ENCODE data around the gene ZNF296. TPM values are rescaled to one million over a fixed set of nuclear protein-coding genes. Genes with fewer than 3 reads are reported as not detected.
A peak's percentile ranks its signal among the peaks of the same experiment; 100 is the strongest.

ZNF296 gene
- polyA plus RNA-seq, 1 donor, result 6.6 TPM

DNA sequence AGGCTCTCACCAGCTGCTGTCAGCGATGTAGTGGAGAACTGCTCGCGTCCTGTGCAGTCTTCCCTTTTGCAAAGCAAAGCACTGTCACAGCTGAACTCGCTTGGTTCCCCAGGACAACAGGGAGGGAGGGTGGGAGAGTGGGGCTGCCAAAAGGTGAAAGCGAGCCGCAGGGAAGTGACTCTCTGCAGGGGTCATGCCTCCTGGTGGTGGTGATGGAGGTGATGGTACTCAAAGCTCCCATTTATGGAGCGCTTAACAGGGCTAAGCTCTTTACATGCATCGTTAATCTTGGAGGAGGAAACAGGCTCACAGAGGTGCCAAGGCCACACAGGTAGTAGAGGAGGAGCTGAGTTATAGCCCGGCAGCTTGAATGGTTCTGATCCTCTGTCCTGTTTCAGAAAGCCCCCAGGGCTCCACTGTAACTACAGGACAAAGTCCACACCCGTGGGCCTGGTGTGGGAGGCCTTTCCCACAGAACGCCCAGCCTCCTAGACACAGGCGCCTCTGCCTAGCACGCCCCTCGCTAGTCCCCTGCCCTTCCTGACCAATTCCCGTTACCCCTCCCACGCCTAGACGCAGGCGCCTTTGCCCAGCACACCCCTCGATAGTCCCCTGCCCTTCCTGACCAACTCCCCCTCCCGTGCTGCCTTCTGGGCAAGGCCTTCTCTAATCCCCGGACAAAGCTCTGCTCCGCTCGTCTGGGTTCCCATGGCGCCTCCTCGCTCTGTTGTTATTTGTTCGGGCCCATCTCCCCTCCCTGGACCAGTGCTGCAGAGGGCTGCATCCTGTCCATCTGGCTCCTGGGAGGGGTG lies 27.4 kb upstream of the ZNF296 start:
- peak; percentile 82 to 93 for DNase-seq
- no CpG with 5 or more reads among the region's 26 CpGs for WGBS (ENCODE audit: insufficient coverage, low lambda C conversion rate)

DNA sequence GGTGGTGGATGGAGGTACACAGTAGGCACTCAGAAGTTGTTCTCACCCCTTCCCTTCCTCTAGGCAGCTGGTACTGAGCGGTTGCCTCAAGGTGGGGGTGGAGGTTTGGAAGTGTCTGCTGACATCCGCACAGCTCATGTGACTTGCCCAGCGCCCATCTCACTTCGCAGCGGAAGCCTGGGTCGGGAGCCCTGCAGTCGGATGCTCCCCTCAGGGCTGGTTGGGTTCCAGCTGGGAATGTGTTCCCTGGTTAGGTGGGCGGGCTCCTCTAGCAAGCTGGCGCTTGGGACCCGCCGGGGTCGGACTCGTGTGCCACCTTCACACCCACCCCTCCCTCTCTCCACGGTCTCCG lies 26.9 kb upstream of the ZNF296 start:
- Histone ChIP-seq H3K4me1 (ENCODE audit: control insufficient read depth, insufficient read depth, low read length) (peaks cover 75% of the 10 kb centered on the region), H3K27me3 (ENCODE audit: control insufficient read depth, insufficient read depth, low read length) (no peaks in the 10 kb centered on the region), H3K9me3 (ENCODE audit: control insufficient read depth, low read depth, low read length) (no peaks in the 10 kb centered on the region), H3K4me3 (ENCODE audit: low read length) (peak overlapping the region; percentile 28), H3K36me3 (ENCODE audit: control insufficient read depth, insufficient read depth, low read length) (peaks cover 6% of the 10 kb centered on the region), H3K27ac (ENCODE audit: low read length) (peak overlapping the region; percentile 84)
- no CpG with 5 or more reads among the region's 15 CpGs for WGBS (ENCODE audit: insufficient coverage, low lambda C conversion rate)
- peak in 1 of 2 donors; percentile 57 for DNase-seq

More for the DNA sequence above, 27.4 kb upstream of the ZNF296 start:
- Histone ChIP-seq H3K4me3 (ENCODE audit: low read length) (peak overlapping the region; percentile 28), H3K4me1 (ENCODE audit: control insufficient read depth, insufficient read depth, low read length) (peaks cover 70% of the 10 kb centered on the region), H3K27ac (ENCODE audit: low read length) (peak overlapping the region; percentile 84), H3K36me3 (ENCODE audit: control insufficient read depth, insufficient read depth, low read length) (peaks cover 6% of the 10 kb centered on the region), H3K9me3 (ENCODE audit: control insufficient read depth, low read depth, low read length) (no peaks in the 10 kb centered on the region), H3K27me3 (ENCODE audit: control insufficient read depth, insufficient read depth, low read length) (no peaks in the 10 kb centered on the region)

DNA sequence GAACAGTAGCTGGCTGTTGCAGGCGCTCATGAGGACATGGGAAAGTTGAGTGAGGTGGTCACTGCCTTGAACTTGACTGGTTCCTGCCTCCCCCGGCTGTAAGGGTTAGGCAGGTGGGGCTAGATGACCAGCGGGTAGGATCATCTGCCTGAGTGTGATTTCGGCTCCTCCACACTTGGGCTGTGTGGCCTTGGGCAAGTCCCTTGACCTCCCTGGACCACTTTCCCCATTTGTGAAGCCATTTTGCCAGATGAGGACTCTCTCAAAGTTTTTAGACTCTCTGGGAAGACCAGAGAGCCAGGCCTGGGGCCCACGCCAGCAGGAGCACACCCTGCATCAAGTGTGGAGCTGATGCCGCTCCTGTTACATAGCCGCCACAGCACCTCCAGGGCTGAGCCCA lies 26.2 kb upstream of the ZNF296 start:
- WGBS (ENCODE audit: insufficient coverage, low lambda C conversion rate), result no CpG with 5 or more reads among the region's 7 CpGs
- H3K27me3 ChIP-seq (ENCODE audit: control insufficient read depth, insufficient read depth, low read length), result no peaks in the 10 kb centered on the region
- H3K9me3 ChIP-seq (ENCODE audit: control insufficient read depth, low read depth, low read length), result no peaks in the 10 kb centered on the region
- no peak for DNase-seq
- peaks cover 82% of the 10 kb centered on the region for H3K4me1 ChIP-seq (ENCODE audit: control insufficient read depth, insufficient read depth, low read length)
- H3K27ac ChIP-seq (ENCODE audit: low read length), result peak overlapping the region; percentile 84
- no peak overlapping the region for H3K4me3 ChIP-seq (ENCODE audit: low read length)
- peaks cover 6% of the 10 kb centered on the region for H3K36me3 ChIP-seq (ENCODE audit: control insufficient read depth, insufficient read depth, low read length)

DNA sequence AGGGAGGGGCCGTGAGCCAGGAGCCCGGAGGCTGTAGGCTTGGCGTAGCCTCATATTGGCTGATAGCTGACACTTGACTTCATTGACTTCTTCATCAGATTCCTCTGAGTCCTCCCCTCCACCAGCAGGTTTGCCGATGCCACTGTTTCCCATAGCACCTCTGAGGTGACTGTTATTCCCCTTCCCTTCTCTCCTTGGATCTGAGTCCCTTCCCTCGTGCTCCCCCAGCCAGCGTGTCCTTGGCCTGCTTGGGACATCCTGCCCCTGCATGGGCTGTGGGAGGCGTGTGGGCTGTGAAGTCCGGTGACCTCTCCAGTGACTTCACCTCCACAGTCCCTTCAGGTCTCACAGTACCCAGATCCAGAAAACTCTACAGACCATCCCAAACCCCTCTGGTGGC lies 25.5 kb upstream of the ZNF296 start:
- WGBS (ENCODE audit: insufficient coverage, low lambda C conversion rate), result no CpG with 5 or more reads among the region's 8 CpGs
- peaks cover 89% of the 10 kb centered on the region for H3K4me1 ChIP-seq (ENCODE audit: control insufficient read depth, insufficient read depth, low read length)

DNA sequence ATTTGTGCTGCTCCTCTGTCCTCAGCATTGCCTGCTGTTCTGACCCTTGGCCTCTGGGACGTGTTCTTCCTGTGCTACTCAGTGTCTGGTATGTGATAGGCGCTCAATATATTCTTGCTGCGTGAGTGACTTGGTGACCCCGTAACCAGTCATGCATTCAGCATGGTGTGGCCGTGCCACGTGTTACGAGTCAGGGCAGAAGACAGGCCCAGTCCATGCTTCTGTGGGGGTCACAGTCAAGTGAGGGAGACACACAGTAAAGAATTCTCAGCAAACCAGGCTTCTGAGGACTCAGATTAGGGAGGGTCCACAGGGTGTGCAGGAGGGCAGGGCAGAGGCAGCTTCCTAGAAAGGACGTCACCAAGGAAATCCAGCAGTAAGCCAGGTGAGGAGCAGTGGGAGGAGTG lies 24.6 kb upstream of the ZNF296 start:
- peak; percentile 84 to 94 for DNase-seq
- WGBS (ENCODE audit: insufficient coverage, low lambda C conversion rate), result no CpG with 5 or more reads among the region's 8 CpGs
- Histone ChIP-seq H3K36me3 (ENCODE audit: control insufficient read depth, insufficient read depth, low read length) (peaks cover 7% of the 10 kb centered on the region), H3K9me3 (ENCODE audit: control insufficient read depth, low read depth, low read length) (no peaks in the 10 kb centered on the region), H3K27ac (ENCODE audit: low read length) (peak overlapping the region; percentile 84), H3K4me1 (ENCODE audit: control insufficient read depth, insufficient read depth, low read length) (peaks cover 93% of the 10 kb centered on the region), H3K27me3 (ENCODE audit: control insufficient read depth, insufficient read depth, low read length) (no peaks in the 10 kb centered on the region), H3K4me3 (ENCODE audit: low read length) (no peak overlapping the region)

More for the DNA sequence above, 25.5 kb upstream of the ZNF296 start:
- Histone ChIP-seq H3K27me3 (ENCODE audit: control insufficient read depth, insufficient read depth, low read length) (no peaks in the 10 kb centered on the region), H3K9me3 (ENCODE audit: control insufficient read depth, low read depth, low read length) (no peaks in the 10 kb centered on the region), H3K36me3 (ENCODE audit: control insufficient read depth, insufficient read depth, low read length) (peaks cover 6% of the 10 kb centered on the region), H3K4me3 (ENCODE audit: low read length) (no peak overlapping the region), H3K27ac (ENCODE audit: low read length) (peak overlapping the region; percentile 84)
- DNase-seq, result no peak

DNA sequence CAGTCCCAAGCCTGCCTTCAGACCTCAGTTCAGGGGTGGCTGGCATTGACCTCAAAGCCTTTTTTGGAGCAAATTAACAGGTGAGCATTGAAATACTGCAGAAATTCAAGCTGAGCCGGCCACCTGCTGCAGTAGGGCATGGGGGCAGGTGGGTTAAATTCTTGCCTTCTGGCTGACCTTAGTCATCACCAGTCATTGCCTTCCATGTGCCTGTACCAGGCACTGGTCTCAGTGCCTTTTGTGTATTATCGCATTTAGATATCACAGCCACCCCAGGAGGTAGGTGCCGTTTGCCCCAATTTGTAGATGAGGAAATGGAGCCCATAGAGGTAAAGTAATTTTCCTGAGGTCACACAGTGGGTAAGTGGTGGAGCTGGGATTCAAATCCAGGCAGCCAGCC lies 23.9 kb upstream of the ZNF296 start:
- no CpG with 5 or more reads among the region's 3 CpGs for WGBS (ENCODE audit: insufficient coverage, low lambda C conversion rate)
- H3K27me3 ChIP-seq (ENCODE audit: control insufficient read depth, insufficient read depth, low read length), result no peaks in the 10 kb centered on the region
- peaks cover 8% of the 10 kb centered on the region for H3K36me3 ChIP-seq (ENCODE audit: control insufficient read depth, insufficient read depth, low read length)
- no peak overlapping the region for H3K4me3 ChIP-seq (ENCODE audit: low read length)
- no peak for DNase-seq
- peaks cover 93% of the 10 kb centered on the region for H3K4me1 ChIP-seq (ENCODE audit: control insufficient read depth, insufficient read depth, low read length)
- H3K9me3 ChIP-seq (ENCODE audit: control insufficient read depth, low read depth, low read length), result no peaks in the 10 kb centered on the region
- H3K27ac ChIP-seq (ENCODE audit: low read length), result peak overlapping the region; percentile 84

DNA sequence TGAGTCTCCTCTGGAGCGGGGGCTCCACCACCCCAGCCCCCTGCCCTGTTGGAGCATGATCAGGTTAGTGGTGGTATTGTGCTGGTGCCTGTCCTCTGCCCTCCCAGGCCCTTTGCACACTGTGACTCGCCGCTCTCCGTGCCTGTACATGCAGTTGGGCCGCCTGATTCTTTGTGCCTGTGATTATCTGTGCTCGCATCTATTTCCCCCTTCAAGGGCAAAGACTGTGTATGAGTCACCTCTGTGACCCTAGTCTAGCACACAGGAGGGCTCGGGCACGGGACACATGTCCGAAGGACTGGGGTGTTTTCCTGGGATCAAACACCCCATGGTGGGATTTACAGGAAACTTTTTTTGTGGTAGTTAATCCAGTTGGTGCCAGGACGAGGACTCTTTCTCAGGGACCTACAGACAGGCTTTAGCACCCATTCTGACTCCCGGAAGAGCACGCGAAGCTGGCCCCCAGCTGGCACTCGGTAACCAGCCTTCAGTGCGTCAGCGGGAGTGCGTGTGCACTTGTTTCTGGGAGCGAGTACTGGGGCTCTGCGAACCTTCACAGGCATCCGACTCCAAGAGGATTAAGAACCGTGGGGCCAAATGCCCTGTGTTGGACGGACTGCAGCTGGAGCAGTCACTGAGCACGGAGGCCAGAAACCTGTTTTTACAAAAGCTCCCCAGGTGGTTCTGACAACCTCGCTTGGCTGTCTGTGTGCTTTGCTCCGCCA lies 23.4 kb upstream of the ZNF296 start:
- DNase-seq, result peak in 1 of 2 donors; percentile 70
- peaks cover 8% of the 10 kb centered on the region for H3K36me3 ChIP-seq (ENCODE audit: control insufficient read depth, insufficient read depth, low read length)
- H3K9me3 ChIP-seq (ENCODE audit: control insufficient read depth, low read depth, low read length), result no peaks in the 10 kb centered on the region
- H3K27me3 ChIP-seq (ENCODE audit: control insufficient read depth, insufficient read depth, low read length), result no peaks in the 10 kb centered on the region
- H3K4me3 ChIP-seq (ENCODE audit: low read length), result no peak overlapping the region
- peaks cover 91% of the 10 kb centered on the region for H3K4me1 ChIP-seq (ENCODE audit: control insufficient read depth, insufficient read depth, low read length)
- peak overlapping the region; percentile 84 for H3K27ac ChIP-seq (ENCODE audit: low read length)
- no CpG with 5 or more reads among the region's 25 CpGs for WGBS (ENCODE audit: insufficient coverage, low lambda C conversion rate)

DNA sequence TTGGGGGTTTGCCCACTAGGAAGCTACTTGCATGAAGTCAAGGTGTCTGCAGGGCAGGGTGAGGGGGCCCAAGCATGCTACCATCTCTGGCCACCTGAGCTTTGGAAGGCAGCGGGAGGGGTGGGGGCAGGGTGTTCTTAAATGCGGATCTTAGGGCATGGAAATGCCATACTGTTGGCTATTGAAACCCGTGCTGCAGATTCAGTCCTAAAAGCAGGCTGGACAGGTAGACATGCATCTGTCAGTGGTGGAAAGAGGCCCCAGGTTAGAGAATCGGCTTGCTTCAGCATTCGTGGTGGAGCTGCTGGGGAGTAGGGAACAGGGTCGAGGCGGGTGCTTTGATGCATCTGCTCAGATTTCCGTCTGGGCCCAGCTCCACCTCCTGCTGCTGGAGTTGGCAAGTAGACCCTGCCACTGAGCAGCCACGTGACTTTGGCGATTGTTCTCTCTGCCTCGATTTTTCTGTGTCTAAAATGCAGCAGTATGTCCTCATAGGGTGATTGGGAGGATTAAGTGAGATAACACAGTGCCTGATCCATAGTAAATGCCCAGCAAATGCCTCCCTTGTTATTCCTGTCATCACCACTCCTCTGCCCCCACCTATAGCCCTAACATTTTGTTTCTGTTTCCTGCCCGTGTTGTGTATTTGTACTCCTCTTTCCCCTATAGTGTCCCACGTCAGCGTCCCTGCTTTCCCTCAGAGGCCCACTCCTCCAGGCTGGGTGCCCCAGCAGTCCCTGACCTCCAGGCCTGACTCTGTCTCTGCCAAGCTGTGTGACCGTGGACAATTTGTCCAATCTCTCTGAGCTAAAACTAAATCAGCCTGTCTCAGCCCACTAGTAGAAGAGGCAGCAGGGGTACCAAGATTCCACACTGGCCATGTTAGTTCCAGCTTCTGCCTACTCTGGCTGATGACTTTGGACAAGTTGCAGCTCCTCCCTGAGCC lies 22.5 kb upstream of the ZNF296 start:
- Histone ChIP-seq H3K4me1 (ENCODE audit: control insufficient read depth, insufficient read depth, low read length) (peaks cover 87% of the 10 kb centered on the region), H3K36me3 (ENCODE audit: control insufficient read depth, insufficient read depth, low read length) (peaks cover 8% of the 10 kb centered on the region), H3K9me3 (ENCODE audit: control insufficient read depth, low read depth, low read length) (no peaks in the 10 kb centered on the region), H3K27me3 (ENCODE audit: control insufficient read depth, insufficient read depth, low read length) (no peaks in the 10 kb centered on the region), H3K27ac (ENCODE audit: low read length) (peak overlapping the region; percentile 84), H3K4me3 (ENCODE audit: low read length) (no peak overlapping the region)
- WGBS (ENCODE audit: insufficient coverage, low lambda C conversion rate), result no CpG with 5 or more reads among the region's 15 CpGs
- DNase-seq, result no peak

DNA sequence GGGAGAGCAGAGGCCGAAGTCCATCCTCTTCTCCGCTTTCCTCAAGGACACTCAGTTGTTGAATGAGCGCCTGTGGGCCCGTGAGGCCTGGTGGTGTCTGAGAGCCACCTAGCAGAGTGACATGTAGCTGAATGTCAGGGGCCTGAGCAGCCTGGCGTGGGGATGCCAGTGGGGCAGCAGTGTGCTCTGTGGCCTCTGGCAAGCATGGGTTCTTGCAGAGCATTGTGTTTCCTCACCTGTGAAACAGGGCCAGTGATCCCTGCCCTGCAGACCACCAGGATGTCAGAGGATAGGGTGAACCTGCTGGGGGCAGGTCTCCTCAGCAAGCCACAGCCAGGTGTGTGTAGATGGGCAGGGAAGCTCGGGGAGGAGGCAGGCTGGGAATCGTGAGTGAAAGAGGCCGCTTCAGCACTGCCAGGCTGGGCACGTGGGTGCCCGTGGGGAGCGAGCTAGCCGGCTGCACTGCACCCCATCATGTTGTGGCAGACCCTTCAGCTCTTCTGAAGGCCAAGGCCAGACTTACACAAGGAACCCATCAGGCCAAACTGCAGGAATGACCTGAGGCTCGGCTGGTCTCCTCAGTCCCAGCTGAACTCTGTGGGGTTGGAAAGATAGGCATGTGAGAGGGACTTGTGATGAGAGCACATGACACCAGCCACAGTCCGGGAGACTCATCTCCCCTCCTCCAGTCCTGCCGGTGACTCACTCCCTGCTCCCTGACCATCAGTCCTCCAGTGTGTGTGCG lies 21.7 kb upstream of the ZNF296 start:
- Histone ChIP-seq H3K4me3 (ENCODE audit: low read length) (no peak overlapping the region), H3K36me3 (ENCODE audit: control insufficient read depth, insufficient read depth, low read length) (peaks cover 8% of the 10 kb centered on the region), H3K4me1 (ENCODE audit: control insufficient read depth, insufficient read depth, low read length) (peaks cover 82% of the 10 kb centered on the region), H3K9me3 (ENCODE audit: control insufficient read depth, low read depth, low read length) (no peaks in the 10 kb centered on the region), H3K27me3 (ENCODE audit: control insufficient read depth, insufficient read depth, low read length) (no peaks in the 10 kb centered on the region), H3K27ac (ENCODE audit: low read length) (peak overlapping the region; percentile 84)
- no CpG with 5 or more reads among the region's 16 CpGs for WGBS (ENCODE audit: insufficient coverage, low lambda C conversion rate)
- peak; percentile 93 to 94 for DNase-seq

Measured in large intestine (tissue), 3 donors.